ENCODE measurements around the gene PAMR1.

PAMR1 gene

GRCh38 chr11:35491231-35491871 is 34.1 kb downstream of the PAMR1 start:
- no peak for DNase-seq

GRCh38 chr11:35488117-35488516 is 37.3 kb downstream of the PAMR1 start:
- no peak for DNase-seq

GRCh38 chr11:35487532-35488078 is 37.8 kb downstream of the PAMR1 start:
- no peak for DNase-seq

- no peak for DNase-seq
Measured at GRCh38 chr11:35486934-35487333, 38.5 kb downstream of the PAMR1 start.

GRCh38 chr11:35486446-35486845 is 39.0 kb downstream of the PAMR1 start:
- DNase-seq, result no peak

GRCh38 chr11:35485656-35486322 is 39.6 kb downstream of the PAMR1 start:
- peak; percentile 34 for DNase-seq

GRCh38 chr11:35484435-35484834 is 41.0 kb downstream of the PAMR1 start:
- DNase-seq, result no peak

- no peak for DNase-seq
Measured at GRCh38 chr11:35483131-35483820, 42.1 kb downstream of the PAMR1 start.

GRCh38 chr11:35479731-35480130 is 45.7 kb downstream of the PAMR1 start:
- DNase-seq, result no peak

- no peak for DNase-seq
Measured at GRCh38 chr11:35478471-35479091, 46.8 kb downstream of the PAMR1 start.

GRCh38 chr11:35477901-35478300 is 47.5 kb downstream of the PAMR1 start:
- DNase-seq, result no peak

GRCh38 chr11:35474688-35475087 is 50.7 kb downstream of the PAMR1 start:
- DNase-seq, result no peak

GRCh38 chr11:35473795-35474374 is 51.5 kb downstream of the PAMR1 start:
- DNase-seq, result no peak

- DNase-seq, result no peak
Measured at GRCh38 chr11:35470616-35471015, 54.8 kb downstream of the PAMR1 start.

- no peak for DNase-seq
Measured at GRCh38 chr11:35466058-35466457, 59.4 kb downstream of the PAMR1 start.

GRCh38 chr11:35464308-35464707 is 61.1 kb downstream of the PAMR1 start:
- DNase-seq, result no peak

GRCh38 chr11:35463331-35463751 is 62.1 kb downstream of the PAMR1 start:
- DNase-seq, result no peak

GRCh38 chr11:35461917-35462538 is 63.4 kb downstream of the PAMR1 start:
- DNase-seq, result no peak

GRCh38 chr11:35459489-35459888 is 65.9 kb downstream of the PAMR1 start:
- DNase-seq, result no peak

GRCh38 chr11:35458846-35459245 is 66.6 kb downstream of the PAMR1 start:
- DNase-seq, result no peak

- no peak for DNase-seq
Measured at GRCh38 chr11:35454362-35454761, 71.1 kb downstream of the PAMR1 start.

- DNase-seq, result no peak
Measured at GRCh38 chr11:35436581-35437250, 88.7 kb downstream of the PAMR1 start.

All from SHP77 treated with DMSO at 0.1 percent for 48 hours (cell line).